ENCODE measurements around the gene STRIP2. TPM values are rescaled to one million over a fixed set of nuclear protein-coding genes. Genes with fewer than 3 reads are reported as not detected.

The STRIP2 gene
- total RNA-seq, 1 experiment from 2014 or later = 10.8 TPM

- Histone ChIP-seq H3K27ac (ENCODE audit: low read depth, low read length) (no peak overlapping the region), H3K9me3 (ENCODE audit: control insufficient read depth in 1 of 2, insufficient read depth in 1 of 2, low read depth in 1 of 2, low read length in 2 of 2) (no peaks in the 10 kb centered on the region), H3K79me2 (ENCODE audit: insufficient read depth, low read length) (no peaks in the 10 kb centered on the region), H3K4me2 (ENCODE audit: low read length) (no peak overlapping the region), H3K9ac (ENCODE audit: low read length) (no peak overlapping the region), H3K9me2 (ENCODE audit: insufficient read depth) (no peaks in the 10 kb centered on the region), H3K4me3 (replicated peaks in 1 of 2; ENCODE audit: low read depth in 1 of 2, low read length in 2 of 2) (no peak overlapping the region), H3K36me3 (ENCODE audit: control insufficient read depth in 1 of 2, insufficient read depth in 2 of 2, low read length in 2 of 2) (no peaks in the 10 kb centered on the region), H3K27me3 (ENCODE audit: insufficient read depth, low read length) (no peaks in the 10 kb centered on the region), H2AFZ (ENCODE audit: low read depth, low read length, poor library complexity, severe bottlenecking) (no peak overlapping the region), H3K4me1 (ENCODE audit: control insufficient read depth in 1 of 2, insufficient read depth in 2 of 2, low read length in 2 of 2) (peaks cover 11 to 35% of the 10 kb centered on the region in 2 experiments), H4K20me1 (ENCODE audit: insufficient read depth) (no peaks in the 10 kb centered on the region)
- no TSS peak for BruUV-seq (replicated peaks)
- ChIA-PET CTCF (no interaction called here), POLR2A (no interaction called here), RAD21 (ENCODE audit: low non-redundant PET in 1 of 2, low total read pairs in 2 of 2, uncharacterized antibody in 2 of 2, unreplicated experiment in 2 of 2) (no interaction called here)
- ATAC-seq (peak; percentile 17; the same call in 1 of the 2 replicates), DNase-seq (ENCODE audit: low read depth, low spot score) (no peak)
- intact Hi-C loops (cut with micrococcal nuclease) = no loop called here
- no peak for TF ChIP-seq ATF3 (IDR thresholded peaks at IDR 0.05)
- TF ChIP-seq RAD21 (IDR thresholded peaks at IDR 0.05; ENCODE audit: low read depth) = no peak
- TF ChIP-seq EZH2phosphoT487 (IDR thresholded peaks at IDR 0.05; ENCODE audit: borderline replicate concordance) = no peak
- TF ChIP-seq POLR2AphosphoS5 (IDR thresholded peaks at IDR 0.05; ENCODE audit: low read depth, low read length) = no peak
- TF ChIP-seq POLR2A (IDR thresholded peaks at IDR 0.05; ENCODE audit: borderline replicate concordance, extremely low read depth, insufficient read depth, insufficient read length) = no peak
- TF ChIP-seq TCF7L2 (IDR thresholded peaks at IDR 0.05; ENCODE audit: borderline replicate concordance, extremely low read depth, insufficient read depth, insufficient read length) = no peak
- TF ChIP-seq EGR1 (IDR thresholded peaks at IDR 0.05; ENCODE audit: low read depth) = no peak
- TF ChIP-seq CBX3 (IDR thresholded peaks at IDR 0.05; ENCODE audit: low read depth) = no peak
Measured at GRCh38 chr7:129529643-129530042, 95.4 kb downstream of the STRIP2 start.

GRCh38 chr7:129530795-129531391 is 96.7 kb downstream of the STRIP2 start:
- ChIA-PET CTCF (no interaction called here), POLR2A (no interaction called here), RAD21 (ENCODE audit: low non-redundant PET in 1 of 2, low total read pairs in 2 of 2, uncharacterized antibody in 2 of 2, unreplicated experiment in 2 of 2) (no interaction called here)
- Histone ChIP-seq H3K9ac (ENCODE audit: low read length) (0 out of 2 replicates have a peak overlapping the region, but pooled peaks have one; percentile 21), H3K4me3 (replicated peaks in 1 of 2; ENCODE audit: low read depth in 1 of 2, low read length in 2 of 2) (peak overlapping the region in 1 of 2 experiments; percentile 10; a peak in 1 of 4 replicates), H3K9me3 (ENCODE audit: control insufficient read depth in 1 of 2, insufficient read depth in 1 of 2, low read depth in 1 of 2, low read length in 2 of 2) (no peaks in the 10 kb centered on the region), H4K20me1 (ENCODE audit: insufficient read depth) (no peaks in the 10 kb centered on the region), H3K4me2 (ENCODE audit: low read length) (peak overlapping the region; percentile 59), H3K9me2 (ENCODE audit: insufficient read depth) (no peaks in the 10 kb centered on the region), H3K79me2 (ENCODE audit: insufficient read depth, low read length) (no peaks in the 10 kb centered on the region), H2AFZ (ENCODE audit: low read depth, low read length, poor library complexity, severe bottlenecking) (peak overlapping the region; percentile 84), H3K4me1 (ENCODE audit: control insufficient read depth in 1 of 2, insufficient read depth in 2 of 2, low read length in 2 of 2) (peaks cover 11 to 28% of the 10 kb centered on the region in 2 experiments), H3K36me3 (ENCODE audit: control insufficient read depth in 1 of 2, insufficient read depth in 2 of 2, low read length in 2 of 2) (no peaks in the 10 kb centered on the region), H3K27ac (ENCODE audit: low read depth, low read length) (peak overlapping the region; percentile 38; the same call in 1 of the 2 replicates), H3K27me3 (ENCODE audit: insufficient read depth, low read length) (no peaks in the 10 kb centered on the region)
- intact Hi-C loops (cut with micrococcal nuclease) = no loop called here
- no TSS peak for BruUV-seq (replicated peaks)
- DNase-seq (ENCODE audit: low read depth, low spot score) (peak; percentile 72), ATAC-seq (peak; percentile 83)
- TF ChIP-seq FOSL1 (IDR thresholded peaks at IDR 0.05; ENCODE audit: low read depth) (peak; percentile 93), CTCF (IDR thresholded peaks at IDR 0.05 in 2 of 3, conservative IDR thresholded peaks at IDR 0.05 in 1 of 3; ENCODE audit: borderline replicate concordance in 1 of 3, insufficient read depth in 1 of 3, low read depth in 2 of 3, low read length in 2 of 3) (no peak), POLR2AphosphoS5 (IDR thresholded peaks at IDR 0.05; ENCODE audit: low read depth, low read length) (no peak), EZH2 (IDR thresholded peaks at IDR 0.05) (no peak), MAX (IDR thresholded peaks at IDR 0.05) (peak; percentile 55), SRF (IDR thresholded peaks at IDR 0.05; ENCODE audit: low read depth) (peak; percentile 70; the same call in 1 of the 2 replicates), REST (IDR thresholded peaks at IDR 0.05; ENCODE audit: low read depth) (no peak), POLR2A (IDR thresholded peaks at IDR 0.05; ENCODE audit: borderline replicate concordance, extremely low read depth, insufficient read depth, insufficient read length) (no peak)
